Measurements from ENCODE around the gene TRIM54.

TRIM54 gene

GRCh38 chr2:27281855-27282559, at the start of gene TRIM54:
TSS of gene TRIM54 (plus strand) at chr2:27282429. CDS start at chr2:27282732, 303 bp downstream.
- DNase-seq (ENCODE audit: low spot score), result no peak

- DNase-seq (ENCODE audit: low spot score), result no peak
Measured at GRCh38 chr2:27233341-27233740, 48.9 kb upstream of the TRIM54 start.

GRCh38 chr2:27236136-27236535, 46.1 kb upstream of the TRIM54 start:
- DNase-seq (ENCODE audit: low spot score), result no peak

GRCh38 chr2:27236626-27237025, 45.6 kb upstream of the TRIM54 start:
- no peak for DNase-seq (ENCODE audit: low spot score)

GRCh38 chr2:27237341-27237945, 44.8 kb upstream of the TRIM54 start:
- no peak for DNase-seq (ENCODE audit: low spot score)

GRCh38 chr2:27238976-27239375, 43.3 kb upstream of the TRIM54 start:
- no peak for DNase-seq (ENCODE audit: low spot score)

GRCh38 chr2:27240406-27240805, 41.8 kb upstream of the TRIM54 start:
- DNase-seq (ENCODE audit: low spot score), result no peak

- no peak for DNase-seq (ENCODE audit: low spot score)
Measured at GRCh38 chr2:27241761-27242613, 40.2 kb upstream of the TRIM54 start.

- no peak for DNase-seq (ENCODE audit: low spot score)
Measured at GRCh38 chr2:27242614-27242951, 39.6 kb upstream of the TRIM54 start.

GRCh38 chr2:27243391-27244130, 38.7 kb upstream of the TRIM54 start:
- no peak for DNase-seq (ENCODE audit: low spot score)

- DNase-seq (ENCODE audit: low spot score), result no peak
Measured at GRCh38 chr2:27245116-27245515, 37.1 kb upstream of the TRIM54 start.

- no peak for DNase-seq (ENCODE audit: low spot score)
Measured at GRCh38 chr2:27245626-27246025, 36.6 kb upstream of the TRIM54 start.

- DNase-seq (ENCODE audit: low spot score), result no peak
Measured at GRCh38 chr2:27247893-27248292, 34.3 kb upstream of the TRIM54 start.

- no peak for DNase-seq (ENCODE audit: low spot score)
Measured at GRCh38 chr2:27249159-27249890, 32.9 kb upstream of the TRIM54 start.

- DNase-seq (ENCODE audit: low spot score), result peak; percentile 55
Measured at GRCh38 chr2:27249891-27250651, 32.2 kb upstream of the TRIM54 start.

GRCh38 chr2:27250652-27251379, 31.4 kb upstream of the TRIM54 start:
- DNase-seq (ENCODE audit: low spot score), result no peak

- no peak for DNase-seq (ENCODE audit: low spot score)
Measured at GRCh38 chr2:27251766-27252165, 30.5 kb upstream of the TRIM54 start.

- DNase-seq (ENCODE audit: low spot score), result no peak
Measured at GRCh38 chr2:27255187-27255586, 27.0 kb upstream of the TRIM54 start.

- DNase-seq (ENCODE audit: low spot score), result no peak
Measured at GRCh38 chr2:27255660-27256059, 26.6 kb upstream of the TRIM54 start.

- no peak for DNase-seq (ENCODE audit: low spot score)
Measured at GRCh38 chr2:27256855-27257454, 25.3 kb upstream of the TRIM54 start.

Data from kidney capillary endothelial cell (primary cell).